OCI-LY7 (cell line): ENCODE measurements around the gene ENOX1.

Experiments
- EZH2phosphoT487 ChIP-seq: fragments of 200-600 bp; sonication (generic); IDR thresholded peaks from 2 replicates; pipeline ENCODE4 v1.6.1; 2018; ENCODE audit warnings: low read depth, borderline replicate concordance, mild to moderate bottlenecking, mixed run types, antibody characterized with exemption, low read length, moderate library complexity, mixed read lengths
- TF ChIP-seq, protein P1 (sequence below): fragments of 200-600 bp; sonication (generic); conservative IDR thresholded peaks from 2 replicates; pipeline ENCODE4 v1.5.1; 2014; ENCODE audit warnings: mild to moderate bottlenecking, antibody characterized with exemption, low read length, moderate library complexity, mixed read lengths

DNA sequence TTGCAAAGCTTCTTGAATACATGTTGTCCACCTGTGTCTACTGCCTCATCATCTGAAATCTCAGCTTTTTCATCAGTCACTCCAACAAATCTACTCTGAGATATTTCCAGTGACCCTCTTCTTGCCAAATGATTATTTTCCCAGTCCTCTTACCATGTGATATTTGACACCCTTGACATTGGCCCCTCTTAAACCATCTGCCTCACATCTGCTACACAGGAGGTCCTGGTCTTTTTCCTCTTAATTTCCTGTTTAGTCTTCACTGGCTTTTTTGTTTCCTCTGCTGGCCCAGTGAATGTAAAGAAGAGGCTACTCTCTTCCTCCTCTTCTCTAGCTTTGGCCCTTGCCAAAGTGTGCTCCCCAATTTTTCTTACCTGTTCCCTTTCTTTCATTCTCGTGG, 544.7 kb downstream of the ENOX1 start:
- TF ChIP-seq, protein P1, sequence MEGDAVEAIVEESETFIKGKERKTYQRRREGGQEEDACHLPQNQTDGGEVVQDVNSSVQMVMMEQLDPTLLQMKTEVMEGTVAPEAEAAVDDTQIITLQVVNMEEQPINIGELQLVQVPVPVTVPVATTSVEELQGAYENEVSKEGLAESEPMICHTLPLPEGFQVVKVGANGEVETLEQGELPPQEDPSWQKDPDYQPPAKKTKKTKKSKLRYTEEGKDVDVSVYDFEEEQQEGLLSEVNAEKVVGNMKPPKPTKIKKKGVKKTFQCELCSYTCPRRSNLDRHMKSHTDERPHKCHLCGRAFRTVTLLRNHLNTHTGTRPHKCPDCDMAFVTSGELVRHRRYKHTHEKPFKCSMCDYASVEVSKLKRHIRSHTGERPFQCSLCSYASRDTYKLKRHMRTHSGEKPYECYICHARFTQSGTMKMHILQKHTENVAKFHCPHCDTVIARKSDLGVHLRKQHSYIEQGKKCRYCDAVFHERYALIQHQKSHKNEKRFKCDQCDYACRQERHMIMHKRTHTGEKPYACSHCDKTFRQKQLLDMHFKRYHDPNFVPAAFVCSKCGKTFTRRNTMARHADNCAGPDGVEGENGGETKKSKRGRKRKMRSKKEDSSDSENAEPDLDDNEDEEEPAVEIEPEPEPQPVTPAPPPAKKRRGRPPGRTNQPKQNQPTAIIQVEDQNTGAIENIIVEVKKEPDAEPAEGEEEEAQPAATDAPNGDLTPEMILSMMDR, result no peak
- TF ChIP-seq EZH2phosphoT487, result no peak
